SK-N-SH (cell line): ENCODE results near the gene SERPINB2.

Source experiments
- CTCF ChIP-seq: fragments of 200-600 bp; sonication (generic); IDR thresholded peaks from 2 replicates; pipeline ENCODE4 v1.6.1; 2017; ENCODE audit warnings: antibody characterized with exemption, mild to moderate bottlenecking, moderate library complexity
- EP300 ChIP-seq, 2 experiments: IDR thresholded peaks; 2 replicates each; pipeline versions ENCODE4 v1.4.0 to v1.6.1; 2012; ENCODE audit warnings: borderline replicate concordance in 1 of 2, low read depth in 1 of 2, low read length in 1 of 2
- EZH2phosphoT487 ChIP-seq: fragments of 200-600 bp; sonication (generic); IDR thresholded peaks from 2 replicates; pipeline ENCODE4 v1.6.1; 2017; ENCODE audit warnings: low read depth, mixed run types, mild to moderate bottlenecking, antibody characterized with exemption, moderate library complexity, borderline replicate concordance
- NRF1 ChIP-seq: IDR thresholded peaks from 2 replicates; pipeline ENCODE4 v1.6.1; 2012; ENCODE audit warnings: low read depth, mild to moderate bottlenecking, low read length
- PBX3 ChIP-seq: IDR thresholded peaks from 2 replicates; pipeline ENCODE4; 2012
- POLR2AphosphoS5 ChIP-seq: IDR thresholded peaks from 2 replicates; pipeline ENCODE4 v1.6.1; 2012; ENCODE audit warnings: low read depth, low read length
- RAD21 ChIP-seq: IDR thresholded peaks from 2 replicates; pipeline ENCODE4 v1.6.1; 2012; ENCODE audit warnings: mild to moderate bottlenecking, low read length
- REST ChIP-seq: IDR thresholded peaks from 2 replicates; pipeline ENCODE4 v1.6.1; 2012; ENCODE audit warnings: mild to moderate bottlenecking, low read depth, low read length, moderate library complexity
- RXRA ChIP-seq: IDR thresholded peaks from 2 replicates; pipeline ENCODE4 v1.4.0; 2012; ENCODE audit warnings: low read depth, mild to moderate bottlenecking, borderline replicate concordance
- SIN3A ChIP-seq: IDR thresholded peaks from 2 replicates; pipeline ENCODE4 v1.6.1; 2012; ENCODE audit warnings: low read depth, mild to moderate bottlenecking, low read length, moderate library complexity, borderline replicate concordance
- USF2 ChIP-seq: fragments of 150-350 bp; IDR thresholded peaks from 2 replicates; pipeline ENCODE4 v1.6.1; 2017; ENCODE audit warnings: antibody characterized with exemption, low read length, low read depth, borderline replicate concordance

- TF ChIP-seq RXRA = no peak
- TF ChIP-seq CTCF = no peak
- TF ChIP-seq EP300 (IDR thresholded peaks at IDR 0.05; ENCODE audit: borderline replicate concordance in 1 of 2, low read depth in 1 of 2, low read length in 1 of 2) = no peak
- no peak for TF ChIP-seq POLR2AphosphoS5
- no peak for TF ChIP-seq PBX3
- no peak for TF ChIP-seq NRF1
- no peak for TF ChIP-seq RAD21
- no peak for TF ChIP-seq EZH2phosphoT487
- no peak for TF ChIP-seq REST
- no peak for TF ChIP-seq SIN3A
- TF ChIP-seq USF2 = no peak
Observed at GRCh38 chr18:63888470-63889190, 1.1 kb downstream of the SERPINB2 start.
